GM18520 (cell line): ENCODE measurements around the gene MYLK4.
"Not testable (repeated sequence)": the region's sequence is repeated elsewhere in the genome, so short reads cannot be mapped to it uniquely, and the experiment has no call there.

Experiments used
- ATAC-seq: cut with Tn5 transposase; IDR thresholded peaks from one replicate; pipeline ENCODE4 v1.9.1; 2021; ENCODE audit not compliant: unreplicated experiment

Gene MYLK4

GRCh38 chr6:2780102-2780737 is 29.5 kb upstream of the MYLK4 start:
- no peak for ATAC-seq

- no peak for ATAC-seq
These were observed 26.5 kb upstream of the MYLK4 start for GRCh38 chr6:2777249-2777648.

GRCh38 chr6:2775003-2775402 is 24.3 kb upstream of the MYLK4 start:
- no peak for ATAC-seq

GRCh38 chr6:2773449-2773848 is 22.7 kb upstream of the MYLK4 start:
- ATAC-seq: no peak

GRCh38 chr6:2772840-2773239 is 22.1 kb upstream of the MYLK4 start:
- ATAC-seq: no peak

GRCh38 chr6:2771079-2771478 is 20.4 kb upstream of the MYLK4 start:
- ATAC-seq: no peak

- ATAC-seq: no peak
These were observed 19.4 kb upstream of the MYLK4 start for GRCh38 chr6:2770171-2770570.

GRCh38 chr6:2768696-2769095 is 18.0 kb upstream of the MYLK4 start:
- ATAC-seq: no peak

GRCh38 chr6:2767657-2768524 is 17.2 kb upstream of the MYLK4 start:
- ATAC-seq: no peak

- no peak for ATAC-seq
These were observed 16.3 kb upstream of the MYLK4 start for GRCh38 chr6:2766767-2767656.

- no peak for ATAC-seq
These were observed 15.4 kb upstream of the MYLK4 start for GRCh38 chr6:2765896-2766766.

GRCh38 chr6:2765166-2765895 is 14.6 kb upstream of the MYLK4 start, which contains the start of gene WRNIP1:
WRNIP1 (plus strand) TSS chr6:2765393; CDS start chr6:2765623, 230 bp downstream.
- peak; percentile 88 for ATAC-seq

GRCh38 chr6:2764610-2765165 is 14.0 kb upstream of the MYLK4 start:
- peak; percentile 21 for ATAC-seq

GRCh38 chr6:2763876-2764540 is 13.3 kb upstream of the MYLK4 start:
- ATAC-seq: no peak

GRCh38 chr6:2763345-2763841 is 12.7 kb upstream of the MYLK4 start:
- ATAC-seq: no peak

- ATAC-seq: not testable (repeated sequence)
These were observed 12.1 kb upstream of the MYLK4 start for GRCh38 chr6:2762868-2763267.

GRCh38 chr6:2760882-2761842 is 10.4 kb upstream of the MYLK4 start:
- no peak for ATAC-seq

GRCh38 chr6:2758980-2759379 is 8.3 kb upstream of the MYLK4 start:
- ATAC-seq: no peak
